GM12875 (cell line): ENCODE results near the gene PEX14.

Experiments
- H3K4me3 ChIP-seq: one replicate; pipeline ENCODE4 v1.5.1; 2011; ENCODE audit warnings: low read depth, low read length, control low read depth
- CTCF ChIP-seq: IDR thresholded peaks from 2 replicates; pipeline ENCODE4 v1.5.1; 2011; ENCODE audit warnings: low read depth, mild to moderate bottlenecking, control low read depth, inconsistent platforms, low read length, moderate library complexity, borderline replicate concordance; ENCODE audit not compliant: insufficient read depth

Gene PEX14

GRCh38 chr1:10629816-10630571 is 155.2 kb downstream of the PEX14 start:
- TF ChIP-seq CTCF, result 0 out of 2 replicates have a peak, but pooled peaks have one; percentile 1

GRCh38 chr1:10630661-10631120 is 155.9 kb downstream of the PEX14 start:
- no peak overlapping the region for H3K4me3 ChIP-seq
- TF ChIP-seq CTCF, result no peak

More at GRCh38 chr1:10629816-10630571, 155.2 kb downstream of the PEX14 start:
- H3K4me3 ChIP-seq, result no peak overlapping the region

GRCh38 chr1:10631121-10631810 is 156.5 kb downstream of the PEX14 start:
- H3K4me3 ChIP-seq, result no peak overlapping the region
- no peak for TF ChIP-seq CTCF

- TF ChIP-seq CTCF, result no peak
- no peak overlapping the region for H3K4me3 ChIP-seq
Observed at GRCh38 chr1:10631811-10632593, 157.3 kb downstream of the PEX14 start.

GRCh38 chr1:10632691-10633090 is 157.9 kb downstream of the PEX14 start:
- no peak for TF ChIP-seq CTCF
- no peak overlapping the region for H3K4me3 ChIP-seq

- TF ChIP-seq CTCF, result no peak
- no peak overlapping the region for H3K4me3 ChIP-seq
Observed at GRCh38 chr1:10633416-10633815, 158.7 kb downstream of the PEX14 start.
